Natural killer cell (primary cell): ENCODE data around the gene SPPL3. TPM values are rescaled to one million over a fixed set of nuclear protein-coding genes. Genes with fewer than 3 reads are reported as not detected.
"Not testable (repeated sequence)": the region's sequence is repeated elsewhere in the genome, so short reads cannot be mapped to it uniquely, and the experiment has no call there.

ENCODE experiments used
- ATAC-seq, 3 donors: fragments of 150-1000 bp in 2 of 3; fragments of 200-7000 bp in 1 of 3; cut with Tn5 transposase; 1 replicate in 1 of 3; 2 replicates in 2 of 3; pipeline ENCODE4 v1.10.0; 2021; ENCODE audit warnings: mild to moderate bottlenecking in 2 of 3, moderate library complexity in 2 of 3
- DNase-seq, 2 donors: peaks; one replicate each; pipeline versions ENCODE4 v3.0.0 to v3.0.0-alpha.2; 2013 to 2021; ENCODE audit warnings: mixed read lengths in 1 of 2
- H3K27ac ChIP-seq: one replicate; pipeline ENCODE4 v1.5.1; 2013; ENCODE audit warnings: mild to moderate bottlenecking, low read length
- H3K27me3 ChIP-seq: one replicate; pipeline ENCODE4 v1.6.1; 2013; ENCODE audit warnings: low read length; ENCODE audit not compliant: control insufficient read depth, insufficient read depth
- H3K36me3 ChIP-seq: one replicate; pipeline ENCODE4 v1.6.1; 2013; ENCODE audit warnings: low read length; ENCODE audit not compliant: control insufficient read depth, insufficient read depth
- H3K4me1 ChIP-seq: one replicate; pipeline ENCODE4 v1.6.1; 2013; ENCODE audit warnings: low read length; ENCODE audit not compliant: control insufficient read depth, insufficient read depth
- H3K4me3 ChIP-seq: one replicate; pipeline ENCODE4 v1.5.1; 2013; ENCODE audit warnings: low read length
- H3K9me3 ChIP-seq: one replicate; pipeline ENCODE4 v1.6.1; 2013; ENCODE audit warnings: low read length; ENCODE audit not compliant: control insufficient read depth, insufficient read depth
- H3K27ac Mint-ChIP-seq, 2 donors: one replicate each; pipeline ENCODE4 v1.8.0; 2022; ENCODE audit warnings: mild to moderate bottlenecking in 2 of 2, mixed read lengths in 2 of 2, moderate library complexity in 1 of 2
- H3K27me3 Mint-ChIP-seq, 2 donors: one replicate each; pipeline ENCODE4 v1.8.0; 2022; ENCODE audit warnings: low read depth in 2 of 2, mixed read lengths in 2 of 2
- H3K36me3 Mint-ChIP-seq: one replicate; pipeline ENCODE4 v1.8.0; 2022; ENCODE audit warnings: mixed read lengths
- H3K4me1 Mint-ChIP-seq, 2 donors: one replicate each; pipeline ENCODE4 v1.8.0; 2022; ENCODE audit warnings: mixed read lengths in 2 of 2
- H3K4me3 Mint-ChIP-seq: one replicate; pipeline ENCODE4 v1.8.0; 2022; ENCODE audit warnings: mild to moderate bottlenecking, moderate library complexity, mixed read lengths
- H3K9me3 Mint-ChIP-seq, 2 donors: one replicate each; pipeline ENCODE4 v1.8.0; 2022; ENCODE audit warnings: mixed read lengths in 2 of 2
- CTCF ChIP-seq: fragments of 200-600 bp; IDR thresholded peaks from one replicate; pipeline ENCODE4 v1.8.0; 2022; ENCODE audit warnings: antibody characterized with exemption
- WGBS: methylation state at CpG from one replicate; pipeline ENCODE4 v1.1.7; 2013; ENCODE audit warnings: missing lambda C conversion rate; ENCODE audit not compliant: insufficient coverage; 5-methylcytosine and 5-hydroxymethylcytosine counted together
- intact Hi-C: fragments of 100-400 bp; cut with micrococcal nuclease; formaldehyde crosslinking; loops from one replicate; pipeline ENCODE4 v1.14.2; 2022
- total RNA-seq, 4 donors: library from RNA; stranded (reverse); fragments of 120-200 nt in 1 of 4; gene quantifications; one replicate each; pipeline versions ENCODE4 v1.2.3 to v1.2.4, GENCODE V29; 2013 to 2022

SPPL3 gene
- total RNA-seq, 3 donors from 2014 or later (not counting 1 experiment from before 2014, with no cell fraction given), result 31.5 to 40.2 (median 39.9) TPM

DNA sequence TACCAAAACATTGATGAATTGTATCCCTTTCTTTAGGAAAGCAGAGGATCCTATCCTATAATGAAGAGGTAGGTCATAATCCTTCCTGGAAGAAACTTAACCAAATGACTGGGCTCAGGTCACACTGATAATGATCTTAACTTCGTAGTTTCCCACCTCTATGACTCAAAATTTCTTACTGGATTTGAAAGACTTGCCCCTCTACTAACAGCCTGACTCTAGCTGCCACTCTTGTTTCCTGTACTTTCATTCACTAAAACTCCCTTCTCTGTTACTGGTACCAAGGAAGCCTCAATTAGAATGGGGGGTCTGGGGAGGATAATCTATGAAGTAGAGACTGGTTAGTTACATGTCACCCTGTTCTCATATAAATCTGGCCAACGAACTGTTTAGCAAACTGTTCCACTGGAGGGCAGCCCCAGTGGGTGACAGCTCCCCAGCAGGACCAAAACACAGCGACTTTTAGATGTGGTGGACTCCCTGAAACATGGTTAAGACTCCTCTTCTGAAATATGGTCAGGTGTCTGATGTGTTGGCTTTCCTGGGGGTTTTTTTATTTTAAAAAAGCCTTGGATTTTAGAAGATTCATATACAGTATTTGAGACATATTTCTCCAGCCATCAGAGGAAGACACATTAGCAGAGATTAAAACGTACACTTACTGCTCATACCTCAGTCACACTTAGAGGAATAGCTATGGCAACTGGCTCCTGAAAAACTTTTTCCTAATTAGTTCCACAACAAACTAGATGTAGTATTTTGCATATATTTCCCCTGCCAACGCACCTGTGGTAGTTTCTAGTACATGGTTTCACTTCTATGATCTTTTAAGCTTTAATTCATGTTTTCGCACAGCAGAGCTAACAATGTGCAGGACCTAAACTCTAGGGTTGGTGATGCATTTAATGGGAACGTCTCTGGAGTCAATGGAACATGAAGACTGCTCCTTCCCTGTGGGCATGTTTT, 106.2 kb downstream of the SPPL3 start:
- Histone ChIP-seq H3K9me3 (peaks cover 7% of the 10 kb centered on the region), H3K27ac (no peak overlapping the region), H3K27me3 (no peaks in the 10 kb centered on the region), H3K36me3 (no peaks in the 10 kb centered on the region), H3K4me3 (no peak overlapping the region), H3K4me1 (peaks cover 3% of the 10 kb centered on the region)
- Mint-ChIP-seq H3K4me1 (peaks cover 29 to 43% of the 10 kb centered on the region in 2 donors), H3K27ac (peak overlapping the region in 1 of 2 donors; percentile 51), H3K4me3 (no peak overlapping the region), H3K9me3 (peaks cover 4 to 13% of the 10 kb centered on the region in 2 donors), H3K27me3 (no peaks in the 10 kb centered on the region), H3K36me3 (peaks cover 22% of the 10 kb centered on the region)
- TF ChIP-seq CTCF, result no peak
- 71% methylated on average over 7 of the region's 7 CpGs for WGBS
- no peak for DNase-seq
- ATAC-seq, result no peak
- intact Hi-C loops, result no loop called here

DNA sequence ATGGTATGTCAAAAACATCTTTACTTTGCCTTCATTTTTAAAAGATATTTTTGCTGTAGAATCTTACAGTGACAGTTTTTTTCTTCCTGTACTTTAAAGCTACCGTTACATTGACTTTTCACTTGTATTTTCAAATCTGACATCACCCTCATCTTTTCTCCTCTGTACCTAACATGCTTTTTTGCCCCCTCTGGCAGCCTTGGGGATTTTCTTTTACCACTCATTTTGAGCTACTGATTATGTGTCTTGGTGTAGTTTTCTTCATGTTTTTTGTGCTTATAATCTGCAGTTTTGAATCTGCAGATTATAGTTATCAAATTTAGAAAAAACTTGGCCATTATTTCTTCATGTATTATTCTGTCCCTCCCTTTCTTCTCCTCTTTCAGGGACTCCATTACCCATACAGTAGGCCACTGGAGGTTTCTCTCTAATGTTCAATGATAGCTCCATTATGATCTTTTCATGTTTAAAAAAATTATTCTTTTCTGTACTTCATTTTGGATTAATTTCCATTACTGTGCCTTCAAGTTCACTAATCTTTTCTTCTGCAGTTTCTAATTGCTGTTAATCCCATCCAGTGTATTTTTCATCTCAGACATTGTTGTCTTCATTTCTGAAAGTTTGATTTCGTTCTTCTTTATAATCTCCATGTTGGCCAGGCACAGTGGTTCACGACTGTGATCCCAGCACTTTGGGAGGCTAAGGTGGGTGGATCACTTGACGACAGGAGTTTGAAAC, 108.5 kb downstream of the SPPL3 start:
- intact Hi-C loops, result no loop called here
- DNase-seq (no peak), ATAC-seq (no peak)
- H3K27ac Mint-ChIP-seq, result no peak overlapping the region
- peaks cover 4 to 13% of the 10 kb centered on the region in 2 donors for H3K9me3 Mint-ChIP-seq
- Histone ChIP-seq H3K9me3 (peaks cover 7% of the 10 kb centered on the region), H3K36me3 (no peaks in the 10 kb centered on the region), H3K27me3 (no peaks in the 10 kb centered on the region), H3K4me1 (peaks cover 3% of the 10 kb centered on the region), H3K4me3 (no peak overlapping the region), H3K27ac (no peak overlapping the region)
- H3K4me1 Mint-ChIP-seq, result peaks cover 28 to 38% of the 10 kb centered on the region in 2 donors
- 97% methylated on average over 4 of the region's 4 CpGs for WGBS
- H3K4me3 Mint-ChIP-seq, result no peak overlapping the region
- H3K36me3 Mint-ChIP-seq, result peaks cover 22% of the 10 kb centered on the region
- H3K27me3 Mint-ChIP-seq, result no peaks in the 10 kb centered on the region
- no peak for TF ChIP-seq CTCF

DNA sequence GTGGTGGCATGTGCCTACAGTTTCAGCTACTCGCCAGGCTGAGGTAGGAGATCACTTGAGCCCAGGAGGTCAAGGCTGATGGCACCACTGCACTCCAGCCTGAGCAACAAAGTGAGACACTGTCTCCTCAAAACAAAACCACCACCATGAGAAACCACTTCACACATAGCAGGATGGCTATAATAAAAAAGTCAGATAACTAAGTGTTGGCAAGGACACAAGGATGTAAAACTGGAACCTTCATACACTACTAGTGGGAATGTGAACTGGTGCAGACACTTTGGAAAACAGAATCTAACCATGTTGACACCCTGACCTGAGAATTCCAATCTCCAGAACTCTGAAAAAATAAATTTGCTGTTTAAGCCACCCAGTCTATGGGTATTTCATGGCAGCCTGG, 110.8 kb downstream of the SPPL3 start:
- Mint-ChIP-seq H3K9me3 (peaks cover 4 to 13% of the 10 kb centered on the region in 2 donors), H3K27ac (no peak overlapping the region), H3K4me3 (no peak overlapping the region), H3K4me1 (peaks cover 31 to 35% of the 10 kb centered on the region in 2 donors), H3K27me3 (no peaks in the 10 kb centered on the region), H3K36me3 (peaks cover 22% of the 10 kb centered on the region)
- WGBS, result 100% methylated on average over 1 of the region's 1 CpG
- H3K4me3 ChIP-seq, result no peak overlapping the region
- H3K4me1 ChIP-seq, result peaks cover 3% of the 10 kb centered on the region
- H3K27ac ChIP-seq, result no peak overlapping the region
- peaks cover 6% of the 10 kb centered on the region for H3K36me3 ChIP-seq
- intact Hi-C loops, result no loop called here
- no peak for ATAC-seq
- TF ChIP-seq CTCF, result no peak
- H3K27me3 ChIP-seq, result no peaks in the 10 kb centered on the region
- peaks cover 7% of the 10 kb centered on the region for H3K9me3 ChIP-seq
- no peak for DNase-seq

DNA sequence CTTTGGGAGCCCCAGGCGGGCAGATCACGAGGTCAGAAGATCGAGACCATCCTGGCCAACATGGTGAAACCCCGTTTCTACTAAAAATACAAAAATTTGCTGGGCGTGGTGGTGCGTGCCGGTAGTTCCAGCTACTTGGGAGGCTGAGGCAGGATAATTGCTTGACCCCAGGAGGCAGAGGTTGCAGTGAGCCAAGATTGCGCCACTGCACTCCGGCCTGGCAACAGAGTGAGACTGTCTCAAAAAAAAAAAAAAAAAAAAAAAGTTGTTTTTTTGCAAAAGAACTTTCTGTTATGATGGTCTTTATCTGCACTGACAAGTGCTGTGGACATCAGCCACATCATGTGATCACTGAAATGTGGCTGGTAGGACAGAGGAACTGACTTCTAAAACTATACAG, 111.7 kb downstream of the SPPL3 start:
- H3K9me3 ChIP-seq, H3K27me3 Mint-ChIP-seq, ATAC-seq, H3K4me3 Mint-ChIP-seq, H3K27ac ChIP-seq, H3K4me1 ChIP-seq, H3K36me3 ChIP-seq, DNase-seq, H3K27me3 ChIP-seq, intact Hi-C loops, H3K4me3 ChIP-seq: not testable (repeated sequence)
- Mint-ChIP-seq H3K36me3 (peaks cover 21% of the 10 kb centered on the region), H3K9me3 (peaks cover 4 to 13% of the 10 kb centered on the region in 2 donors), H3K4me1 (peaks cover 26 to 27% of the 10 kb centered on the region in 2 donors), H3K27ac (peak overlapping the region; percentile 17 to 23)
- WGBS, result 80% methylated on average over 9 of the region's 9 CpGs
